Rectal smooth muscle tissue (tissue), 1 donor: Measurements from ENCODE around the gene ING3.
"Not testable (repeated sequence)": the region's sequence is repeated elsewhere in the genome, so short reads cannot be mapped to it uniquely, and the experiment has no call there.

Experiments used
- H3K27ac ChIP-seq: one replicate; pipeline ENCODE4 v1.7.0; 2013; ENCODE audit warnings: low read depth, low read length, inconsistent platforms
- H3K27me3 ChIP-seq: one replicate; pipeline ENCODE4 v1.7.0; 2013; ENCODE audit warnings: low read length; ENCODE audit not compliant: control insufficient read depth, insufficient read depth
- H3K36me3 ChIP-seq: one replicate; pipeline ENCODE4 v1.7.0; 2013; ENCODE audit warnings: low read length; ENCODE audit not compliant: control insufficient read depth, insufficient read depth
- H3K4me1 ChIP-seq: one replicate; pipeline ENCODE4 v1.7.0; 2013; ENCODE audit warnings: low read length; ENCODE audit not compliant: control insufficient read depth, insufficient read depth
- H3K4me3 ChIP-seq: one replicate; pipeline ENCODE4 v1.7.0; 2013; ENCODE audit warnings: low read length
- H3K9ac ChIP-seq: one replicate; pipeline ENCODE4 v1.7.0; 2013; ENCODE audit warnings: low read length

The ING3 gene

GRCh38 chr7:121002048-121002756 lies 51.6 kb downstream of the ING3 start:
- Histone ChIP-seq H3K4me1 (peaks cover 43% of the 10 kb centered on the region), H3K9ac (no peak overlapping the region), H3K27me3 (no peaks in the 10 kb centered on the region), H3K27ac (peak overlapping the region; percentile 65), H3K36me3 (no peaks in the 10 kb centered on the region), H3K4me3 (no peak overlapping the region)

GRCh38 chr7:121002757-121003200 lies 52.2 kb downstream of the ING3 start:
- Histone ChIP-seq H3K27me3 (no peaks in the 10 kb centered on the region), H3K4me1 (peaks cover 43% of the 10 kb centered on the region), H3K9ac (no peak overlapping the region), H3K36me3 (no peaks in the 10 kb centered on the region), H3K27ac (peak overlapping the region; percentile 65), H3K4me3 (no peak overlapping the region)

- Histone ChIP-seq H3K27me3 (no peaks in the 10 kb centered on the region), H3K4me3 (no peak overlapping the region), H3K27ac (no peak overlapping the region), H3K4me1 (peaks cover 32% of the 10 kb centered on the region), H3K36me3 (no peaks in the 10 kb centered on the region), H3K9ac (no peak overlapping the region)
Observed at GRCh38 chr7:121003986-121004685, 53.6 kb downstream of the ING3 start.

DNA sequence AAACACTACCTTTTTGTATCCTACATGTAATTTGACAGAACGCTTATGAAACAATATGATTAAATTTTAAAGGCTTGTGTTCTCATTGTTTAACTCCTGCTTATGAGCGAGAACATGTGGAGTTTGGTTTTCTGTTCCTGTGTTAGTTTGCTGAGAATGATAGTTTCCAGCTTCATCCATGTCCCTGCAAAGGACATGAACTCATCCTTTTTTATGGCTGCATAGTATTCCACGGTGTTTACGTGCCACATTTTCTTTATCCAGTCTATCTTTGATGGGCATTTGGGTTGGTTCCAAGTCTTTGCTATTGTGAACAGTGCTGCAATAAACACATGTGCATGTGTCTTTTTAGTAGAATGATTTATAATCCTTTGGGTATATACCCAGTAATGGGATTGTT lies 54.5 kb downstream of the ING3 start:
- peaks cover 26% of the 10 kb centered on the region for H3K4me1 ChIP-seq
- not testable (repeated sequence) for H3K4me3 ChIP-seq, H3K36me3 ChIP-seq, H3K9ac ChIP-seq, H3K27me3 ChIP-seq, H3K27ac ChIP-seq

DNA sequence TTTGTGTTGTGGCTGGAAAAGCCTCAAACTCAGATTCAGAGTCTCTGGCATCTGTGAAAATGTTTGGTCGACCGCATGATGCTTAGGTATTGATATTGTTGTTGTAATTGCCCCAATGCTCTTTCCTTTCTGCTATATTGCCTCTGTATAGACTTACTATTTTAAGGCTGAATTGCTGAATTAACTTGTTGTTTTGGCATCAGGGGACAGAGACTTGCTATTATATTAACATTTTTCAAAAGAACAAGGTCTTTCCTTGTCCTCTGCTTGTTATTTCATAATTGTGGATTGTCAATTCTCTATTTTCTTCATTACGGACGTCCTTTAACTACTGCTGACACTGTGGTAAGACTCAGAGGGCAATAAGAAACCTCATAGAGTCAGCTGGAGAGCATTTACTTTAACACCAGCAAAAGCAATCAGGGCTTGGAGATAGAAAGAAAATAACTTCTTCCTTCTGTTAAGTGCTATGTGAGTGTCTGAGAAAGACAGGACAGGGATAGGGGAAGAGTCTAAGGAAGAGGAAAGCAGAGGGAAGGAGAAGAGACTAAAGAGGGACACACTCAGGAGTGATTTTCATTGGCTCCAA lies 55.5 kb downstream of the ING3 start:
- peaks cover 19% of the 10 kb centered on the region for H3K4me1 ChIP-seq
- no peak overlapping the region for H3K9ac ChIP-seq
- peak overlapping the region; percentile 2 for H3K27ac ChIP-seq
- no peaks in the 10 kb centered on the region for H3K27me3 ChIP-seq
- H3K4me3 ChIP-seq = no peak overlapping the region
- H3K36me3 ChIP-seq = no peaks in the 10 kb centered on the region

DNA sequence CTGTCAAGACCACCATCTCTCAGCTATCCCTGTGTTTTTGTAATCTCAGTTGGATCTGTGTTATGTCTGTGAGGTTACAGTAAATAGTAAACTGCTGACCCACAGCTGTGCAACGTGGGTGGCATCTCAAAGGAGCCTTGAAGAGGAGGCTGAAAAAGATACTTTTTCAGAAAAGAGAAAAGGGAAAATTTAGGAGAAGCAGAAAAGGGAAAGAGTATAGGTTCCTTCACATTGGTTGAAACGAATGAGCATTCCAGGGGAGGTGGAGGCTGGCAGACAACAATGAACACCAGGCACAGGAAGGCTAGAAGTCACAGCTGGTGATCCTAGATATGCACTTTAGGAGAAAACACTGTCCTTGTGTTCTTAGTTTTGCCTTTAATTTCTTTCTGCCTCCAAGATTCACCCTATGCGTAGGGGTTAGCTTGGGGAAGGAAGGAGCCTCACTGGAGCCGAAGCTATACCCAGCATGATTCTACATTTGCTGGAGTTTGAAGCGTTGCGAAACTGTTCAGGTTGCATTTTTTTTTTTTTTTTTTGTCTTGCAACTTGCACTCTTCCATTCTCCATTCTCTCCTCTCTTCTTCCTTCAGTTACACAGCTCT lies 56.2 kb downstream of the ING3 start:
- Histone ChIP-seq H3K4me3 (no peak overlapping the region), H3K4me1 (peaks cover 17% of the 10 kb centered on the region), H3K36me3 (no peaks in the 10 kb centered on the region), H3K27me3 (no peaks in the 10 kb centered on the region), H3K9ac (no peak overlapping the region), H3K27ac (no peak overlapping the region)

DNA sequence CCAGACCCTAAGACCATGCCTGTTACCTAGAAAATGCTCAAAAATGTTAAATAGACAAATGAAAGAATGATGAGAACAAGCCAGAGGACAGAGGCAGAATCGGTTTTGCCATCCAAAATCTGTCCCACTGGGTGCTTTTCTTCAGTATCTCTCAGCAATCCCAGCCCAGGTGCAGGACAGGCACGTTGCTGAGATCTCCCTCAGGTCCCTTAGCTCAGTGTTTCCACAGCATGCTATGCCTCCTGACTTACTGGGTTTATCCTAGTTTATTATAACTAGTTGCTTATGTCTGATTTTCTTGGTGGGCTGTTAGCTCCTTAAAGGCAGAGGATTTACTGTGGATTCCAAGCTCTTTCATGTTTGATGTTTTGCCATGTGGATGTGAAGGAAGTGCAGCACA lies 58.2 kb downstream of the ING3 start:
- Histone ChIP-seq H3K27me3 (no peaks in the 10 kb centered on the region), H3K4me1 (peaks cover 14% of the 10 kb centered on the region), H3K27ac (no peak overlapping the region), H3K4me3 (no peak overlapping the region), H3K9ac (no peak overlapping the region), H3K36me3 (no peaks in the 10 kb centered on the region)

GRCh38 chr7:121011401-121011800 lies 60.8 kb downstream of the ING3 start:
- Histone ChIP-seq H3K4me1 (peaks cover 14% of the 10 kb centered on the region), H3K36me3 (no peaks in the 10 kb centered on the region), H3K4me3 (no peak overlapping the region), H3K27me3 (no peaks in the 10 kb centered on the region), H3K9ac (no peak overlapping the region), H3K27ac (no peak overlapping the region)

GRCh38 chr7:121012170-121012874 lies 61.7 kb downstream of the ING3 start:
- H3K4me3 ChIP-seq = no peak overlapping the region

GRCh38 chr7:121012919-121013318 lies 62.3 kb downstream of the ING3 start:
- Histone ChIP-seq H3K4me3 (no peak overlapping the region), H3K36me3 (no peaks in the 10 kb centered on the region), H3K27me3 (no peaks in the 10 kb centered on the region), H3K27ac (no peak overlapping the region), H3K4me1 (peaks cover 25% of the 10 kb centered on the region), H3K9ac (no peak overlapping the region)

More at GRCh38 chr7:121012170-121012874, 61.7 kb downstream of the ING3 start:
- no peaks in the 10 kb centered on the region for H3K36me3 ChIP-seq
- H3K27ac ChIP-seq = no peak overlapping the region
- H3K9ac ChIP-seq = no peak overlapping the region
- H3K4me1 ChIP-seq = peaks cover 20% of the 10 kb centered on the region
- no peaks in the 10 kb centered on the region for H3K27me3 ChIP-seq

- Histone ChIP-seq H3K9ac (no peak overlapping the region), H3K27ac (peak overlapping the region; percentile 42), H3K36me3 (no peaks in the 10 kb centered on the region), H3K4me1 (peaks cover 32% of the 10 kb centered on the region), H3K4me3 (no peak overlapping the region), H3K27me3 (no peaks in the 10 kb centered on the region)
Observed at GRCh38 chr7:121015560-121015959, 65.0 kb downstream of the ING3 start.

DNA sequence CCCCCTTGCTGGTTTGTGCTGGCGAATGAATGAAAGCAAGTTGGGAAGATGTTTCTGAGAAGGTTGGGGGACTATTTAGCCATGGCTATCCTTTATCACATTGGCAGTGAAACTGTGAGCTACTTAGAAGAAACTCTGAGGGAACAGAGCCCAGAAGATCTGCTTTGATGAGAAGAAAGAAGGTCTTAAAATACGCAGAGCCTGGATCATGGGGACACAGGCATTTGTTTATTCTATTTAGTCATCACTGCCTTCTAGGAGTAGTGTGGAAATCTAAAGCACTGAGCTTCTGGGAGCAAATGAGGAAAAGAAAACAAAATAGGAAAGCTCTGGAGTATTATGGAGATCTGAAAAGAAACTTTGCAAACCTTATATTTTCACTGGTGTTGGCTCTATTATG lies 66.4 kb downstream of the ING3 start:
- Histone ChIP-seq H3K27ac (peak overlapping the region; percentile 75), H3K4me3 (no peak overlapping the region), H3K9ac (no peak overlapping the region), H3K4me1 (peaks cover 42% of the 10 kb centered on the region), H3K27me3 (no peaks in the 10 kb centered on the region), H3K36me3 (no peaks in the 10 kb centered on the region)
